Prostate gland (tissue), 2 donors: Measurements from ENCODE around the gene DLG2. TPM values are rescaled to one million over a fixed set of nuclear protein-coding genes. Genes with fewer than 3 reads are reported as not detected.

Experiments
- DNase-seq: peaks from one replicate; pipeline ENCODE4 v3.0.0-alpha.2; 2019; ENCODE audit warnings: low spot score
- H3K27ac ChIP-seq, 2 donors: fragments of 200-600 bp; sonication (generic); 2 replicates each; pipeline ENCODE4 v1.5.1; 2017 to 2019
- H3K27me3 ChIP-seq: fragments of 200-600 bp; sonication (generic); replicated peaks from 2 replicates; pipeline ENCODE4 v1.5.1; 2019; ENCODE audit not compliant: insufficient read depth
- H3K36me3 ChIP-seq, 2 donors: fragments of 200-600 bp; sonication (generic); 1 replicate in 1 of 2; 2 replicates in 1 of 2; pipeline versions ENCODE4 v1.5.1 to v1.8.1; 2017 to 2019
- H3K4me1 ChIP-seq: fragments of 200-600 bp; sonication (generic); replicated peaks from 2 replicates; pipeline ENCODE4 v1.5.1; 2019
- H3K4me3 ChIP-seq, 2 donors: fragments of 200-600 bp; sonication (generic); 2 replicates each; pipeline ENCODE4 v1.5.1; 2017 to 2019
- H3K9me3 ChIP-seq: fragments of 200-600 bp; sonication (generic); 2 replicates; pipeline ENCODE4 v1.5.1; 2017
- POLR2A ChIP-seq: fragments of 450-650 bp; IDR thresholded peaks from one replicate; pipeline ENCODE4 v1.6.1; 2016; ENCODE audit warnings: antibody characterized with exemption, mild to moderate bottlenecking
- POLR2AphosphoS5 ChIP-seq: sonication (generic); formaldehyde crosslinking; IDR thresholded peaks from one replicate; pipeline ENCODE4 v1.6.1; 2017; ENCODE audit warnings: antibody characterized with exemption
- WGBS: methylation state at CpG from one replicate; pipeline ENCODE4 v1.1.5; 2018; 5-methylcytosine and 5-hydroxymethylcytosine counted together
- intact Hi-C: fragments of 100-400 bp; cut with DNase I; formaldehyde crosslinking; loops from one replicate; pipeline ENCODE4 v1.14.2; 2022
- total RNA-seq, 2 donors: library from RNA; depleted of rRNA; stranded (reverse); fragments of >200 nt; gene quantifications; one replicate each; pipeline ENCODE4 v1.1.0, GENCODE V29; 2016
- TF ChIP-seq, protein P1 (sequence below), 4 experiments: fragments of 200-600 bp in 2 of 4; fragments of 450-650 bp in 2 of 4; sonication (generic) in 2 of 4; IDR thresholded peaks; 1 replicate in 3 of 4; 2 replicates in 1 of 4; pipeline ENCODE4 v1.5.1; 2016 to 2019; ENCODE audit warnings: antibody characterized with exemption in 4 of 4, mild to moderate bottlenecking in 2 of 4, moderate library complexity in 2 of 4

The DLG2 gene
- total RNA-seq, 2 donors from 2014 or later, result 9.8 to 16.2 TPM

DNA sequence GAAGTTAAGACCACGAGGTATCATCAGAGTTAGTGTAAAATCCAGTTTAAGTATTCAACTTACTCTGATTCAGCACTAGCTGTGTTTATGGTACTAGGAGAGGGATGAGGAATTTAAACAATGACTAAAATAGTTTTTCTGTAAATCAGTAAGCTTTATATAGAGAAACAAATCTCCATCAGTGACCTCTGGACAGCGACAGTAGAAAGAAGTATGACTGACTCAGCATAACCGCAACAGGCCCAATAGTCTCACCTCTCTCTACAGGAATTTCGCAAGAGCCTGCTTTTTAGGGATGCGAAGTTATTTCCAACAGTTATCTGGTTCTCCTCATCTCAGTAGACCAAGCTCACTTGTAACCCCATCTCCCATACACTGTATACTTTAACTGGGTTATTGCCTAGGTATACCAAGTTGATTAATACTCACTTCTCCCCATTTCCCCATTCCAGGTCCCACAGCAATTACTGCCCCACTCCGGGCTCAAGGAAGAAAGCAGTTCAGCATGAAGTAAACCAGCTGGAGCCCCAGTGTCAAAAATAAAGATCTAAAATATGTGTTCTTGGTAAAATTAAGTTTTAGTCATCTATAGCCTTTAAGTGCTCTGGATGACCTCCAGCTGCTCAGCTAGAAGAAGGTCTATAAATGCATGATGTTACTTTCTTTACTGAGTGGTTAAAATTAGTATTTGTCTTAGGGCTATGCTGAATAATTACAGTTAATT is 1570.3 kb downstream of the DLG2 start:
- WGBS, result 85% methylated on average over 6 of the region's 6 CpGs
- intact Hi-C loops, result no loop called here
- H3K4me3 ChIP-seq, result no peak overlapping the region
- H3K36me3 ChIP-seq, result no peaks in the 10 kb centered on the region
- DNase-seq, result no peak
- no peaks in the 10 kb centered on the region for H3K9me3 ChIP-seq
- TF ChIP-seq POLR2AphosphoS5, result no peak
- TF ChIP-seq, protein P1, sequence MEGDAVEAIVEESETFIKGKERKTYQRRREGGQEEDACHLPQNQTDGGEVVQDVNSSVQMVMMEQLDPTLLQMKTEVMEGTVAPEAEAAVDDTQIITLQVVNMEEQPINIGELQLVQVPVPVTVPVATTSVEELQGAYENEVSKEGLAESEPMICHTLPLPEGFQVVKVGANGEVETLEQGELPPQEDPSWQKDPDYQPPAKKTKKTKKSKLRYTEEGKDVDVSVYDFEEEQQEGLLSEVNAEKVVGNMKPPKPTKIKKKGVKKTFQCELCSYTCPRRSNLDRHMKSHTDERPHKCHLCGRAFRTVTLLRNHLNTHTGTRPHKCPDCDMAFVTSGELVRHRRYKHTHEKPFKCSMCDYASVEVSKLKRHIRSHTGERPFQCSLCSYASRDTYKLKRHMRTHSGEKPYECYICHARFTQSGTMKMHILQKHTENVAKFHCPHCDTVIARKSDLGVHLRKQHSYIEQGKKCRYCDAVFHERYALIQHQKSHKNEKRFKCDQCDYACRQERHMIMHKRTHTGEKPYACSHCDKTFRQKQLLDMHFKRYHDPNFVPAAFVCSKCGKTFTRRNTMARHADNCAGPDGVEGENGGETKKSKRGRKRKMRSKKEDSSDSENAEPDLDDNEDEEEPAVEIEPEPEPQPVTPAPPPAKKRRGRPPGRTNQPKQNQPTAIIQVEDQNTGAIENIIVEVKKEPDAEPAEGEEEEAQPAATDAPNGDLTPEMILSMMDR (IDR thresholded peaks at IDR 0.05), result no peak
- H3K4me1 ChIP-seq, result no peaks in the 10 kb centered on the region
- H3K27me3 ChIP-seq, result no peaks in the 10 kb centered on the region
- no peak overlapping the region for H3K27ac ChIP-seq

DNA sequence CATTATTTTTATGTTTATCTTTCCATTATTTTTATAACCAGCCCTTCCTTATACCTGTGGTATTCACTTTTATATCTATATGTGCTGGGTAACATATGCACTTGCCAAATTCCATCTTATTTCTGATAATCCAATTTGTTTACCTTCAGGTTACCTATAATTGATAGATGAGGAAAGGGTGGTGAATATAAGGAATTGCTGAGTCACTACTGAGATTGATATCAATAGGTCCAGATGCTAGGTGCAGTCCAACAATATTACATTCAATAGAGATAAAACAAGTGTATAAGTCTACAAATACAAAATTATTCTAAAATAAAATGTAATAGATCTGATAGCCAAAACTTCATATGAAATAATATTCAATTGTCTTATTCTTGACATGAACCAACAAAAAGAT is 1582.0 kb downstream of the DLG2 start:
- Histone ChIP-seq H3K27me3 (no peaks in the 10 kb centered on the region), H3K4me1 (no peaks in the 10 kb centered on the region), H3K9me3 (no peaks in the 10 kb centered on the region), H3K27ac (no peak overlapping the region), H3K4me3 (no peak overlapping the region), H3K36me3 (no peaks in the 10 kb centered on the region)
- DNase-seq, result no peak
- intact Hi-C loops, result no loop called here
- no peak for TF ChIP-seq POLR2A
- TF ChIP-seq, protein P1 (IDR thresholded peaks at IDR 0.05), result no peak
- no peak for TF ChIP-seq POLR2AphosphoS5

DNA sequence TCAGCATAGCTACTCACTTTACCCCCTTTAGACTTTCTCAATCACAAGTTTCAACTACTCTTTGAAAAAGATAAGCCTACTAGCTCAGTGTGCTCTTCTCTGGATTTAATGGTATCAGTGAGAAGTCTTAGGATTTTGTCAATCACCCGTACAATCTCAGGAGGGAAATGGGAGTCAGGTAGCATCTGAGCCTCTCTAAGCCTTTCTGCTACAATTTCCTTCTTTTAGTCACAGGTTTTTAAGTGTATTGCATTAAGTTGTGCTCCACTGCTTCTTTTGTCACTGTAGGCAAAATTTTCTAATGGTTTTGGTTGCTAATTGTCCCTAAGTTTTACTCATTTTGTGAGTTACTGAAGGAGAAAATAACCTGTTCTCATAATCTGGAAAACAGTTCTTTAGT is 1582.4 kb downstream of the DLG2 start:
- Histone ChIP-seq H3K36me3 (no peaks in the 10 kb centered on the region), H3K4me3 (no peak overlapping the region), H3K9me3 (no peaks in the 10 kb centered on the region), H3K27ac (no peak overlapping the region), H3K27me3 (no peaks in the 10 kb centered on the region), H3K4me1 (no peaks in the 10 kb centered on the region)
- no peak for DNase-seq
- 100% methylated on average over 1 of the region's 1 CpG for WGBS
- TF ChIP-seq POLR2AphosphoS5 (no peak), POLR2A (no peak)
- TF ChIP-seq, protein P1 (IDR thresholded peaks at IDR 0.05), result no peak
- intact Hi-C loops, result no loop called here

DNA sequence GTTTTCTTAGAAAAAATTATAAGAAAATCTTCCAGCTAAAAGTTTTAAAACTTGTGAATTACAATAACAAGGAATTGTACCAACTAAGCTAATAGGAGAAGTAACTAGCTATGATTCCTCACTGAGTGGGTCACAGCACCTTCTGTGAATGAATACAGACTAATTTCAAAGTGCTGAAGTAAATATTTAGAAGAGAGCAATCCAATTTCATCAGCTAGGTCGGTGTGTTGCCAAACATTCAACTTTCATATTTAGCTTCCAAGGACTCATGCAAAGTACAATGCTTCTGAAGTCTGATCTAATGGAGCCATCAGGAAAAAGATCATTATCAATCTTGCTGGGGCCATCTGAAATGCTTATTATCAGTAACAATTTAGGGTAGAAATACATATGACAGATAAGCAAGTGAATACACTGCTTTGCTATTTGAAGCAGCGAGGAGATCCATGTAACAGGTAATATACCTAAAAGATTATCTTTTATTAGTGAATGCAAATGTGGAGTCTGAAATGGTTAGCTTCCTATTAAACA is 1590.4 kb downstream of the DLG2 start:
- no peaks in the 10 kb centered on the region for H3K27me3 ChIP-seq
- H3K9me3 ChIP-seq, result no peaks in the 10 kb centered on the region
- no peaks in the 10 kb centered on the region for H3K36me3 ChIP-seq
- no peak overlapping the region for H3K4me3 ChIP-seq
- intact Hi-C loops, result no loop called here
- 32% methylated on average over 2 of the region's 2 CpGs for WGBS
- no peak for DNase-seq
- H3K4me1 ChIP-seq, result no peaks in the 10 kb centered on the region
- TF ChIP-seq POLR2A (no peak), POLR2AphosphoS5 (no peak)
- TF ChIP-seq, protein P1 (IDR thresholded peaks at IDR 0.05), result no peak
- no peak overlapping the region for H3K27ac ChIP-seq

DNA sequence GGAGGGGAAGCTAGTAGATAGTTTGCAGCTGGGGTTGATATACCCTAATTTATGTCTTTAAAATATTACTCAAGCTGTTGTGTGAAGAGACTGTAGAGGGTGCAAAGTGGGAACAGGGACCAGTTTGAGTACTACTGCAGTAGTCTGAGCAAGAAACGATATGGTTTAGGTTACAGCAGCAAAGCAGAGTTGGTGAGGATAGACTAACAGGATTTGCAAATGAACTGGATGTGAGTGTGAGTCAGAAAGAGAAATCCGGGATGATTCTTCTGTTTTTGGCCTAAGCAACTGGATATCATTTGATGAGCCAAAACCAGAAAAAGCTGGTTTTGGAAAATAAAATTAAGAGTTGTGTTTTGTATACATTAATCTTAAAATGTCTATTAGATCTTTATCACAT is 1591.5 kb downstream of the DLG2 start:
- Histone ChIP-seq H3K4me1 (no peaks in the 10 kb centered on the region), H3K36me3 (no peaks in the 10 kb centered on the region), H3K27ac (no peak overlapping the region), H3K27me3 (no peaks in the 10 kb centered on the region), H3K9me3 (no peaks in the 10 kb centered on the region), H3K4me3 (no peak overlapping the region)
- DNase-seq, result no peak
- intact Hi-C loops, result no loop called here
- TF ChIP-seq POLR2A (no peak), POLR2AphosphoS5 (no peak)
- TF ChIP-seq, protein P1 (IDR thresholded peaks at IDR 0.05), result no peak
- WGBS, result 75% methylated on average over 2 of the region's 2 CpGs
